ENCODE measurements around the gene SHISA8. TPM values are rescaled to one million over a fixed set of nuclear protein-coding genes. Genes with fewer than 3 reads are reported as not detected.

SHISA8 gene
- total and polyA plus RNA-seq, 2 donors = 0.19 to 2.9 TPM

DNA sequence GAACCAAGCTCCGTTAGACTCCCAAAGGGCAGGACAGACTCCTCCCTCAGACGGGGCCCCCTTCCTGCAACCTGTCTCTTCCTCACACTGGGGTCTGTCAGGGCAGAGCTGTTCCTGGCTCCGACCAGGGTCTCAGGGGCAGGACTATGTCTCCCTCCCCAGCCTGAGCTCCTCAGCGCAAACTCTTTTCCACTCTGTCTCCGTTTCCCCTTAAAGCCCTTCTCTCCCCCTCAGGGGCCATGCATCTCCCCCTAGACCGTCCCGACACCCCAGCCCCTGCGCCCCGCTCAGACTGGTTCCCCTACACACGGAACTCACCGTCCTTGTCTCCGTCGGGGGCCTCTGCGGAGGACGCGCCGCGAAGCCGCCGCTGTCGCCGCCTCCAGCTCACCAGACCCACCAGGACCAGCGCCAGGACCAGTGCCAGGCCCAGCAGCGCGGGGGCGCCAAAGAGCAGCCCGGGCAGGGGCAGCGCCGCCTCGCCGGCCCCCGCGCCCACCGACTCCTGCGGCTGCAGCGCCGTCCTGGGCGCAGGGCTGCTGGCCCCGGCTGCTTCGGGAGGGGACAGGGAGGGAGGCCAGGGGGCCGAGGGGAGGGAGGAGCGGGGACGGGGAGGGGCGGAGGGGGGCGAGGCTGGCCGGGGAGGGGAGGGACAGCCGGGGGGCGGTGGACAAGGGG is 11.0 kb upstream of the SHISA8 start:
- 5% methylated on average over 45 of the region's 48 CpGs for WGBS
- DNase-seq (ENCODE audit: low read depth in 6 of 9, low spot score in 9 of 9) = peak in 4 of 9 donors; percentile 53 to 74 (median 62)
- H3K27me3 ChIP-seq (ENCODE audit: control insufficient read depth in 2 of 2, insufficient read depth in 1 of 2, low read length in 1 of 2) = peaks cover 21 to 60% of the 10 kb centered on the region in 2 donors
- peak overlapping the region; percentile 13 to 53 for H3K4me3 ChIP-seq (ENCODE audit: low read length in 2 of 2)
- peaks cover 0 to 5% of the 10 kb centered on the region in 2 donors for H3K9me3 ChIP-seq (ENCODE audit: control insufficient read depth in 2 of 2, insufficient read depth in 1 of 2, low read length in 1 of 2)
- H3K36me3 ChIP-seq (ENCODE audit: control insufficient read depth in 2 of 2, insufficient read depth in 2 of 2, low read length in 1 of 2) = no peaks in the 10 kb centered on the region
- peaks cover 2 to 30% of the 10 kb centered on the region in 2 donors for H3K4me1 ChIP-seq (ENCODE audit: control insufficient read depth in 2 of 2, insufficient read depth in 2 of 2, low read length in 2 of 2)
- H3K27ac ChIP-seq (ENCODE audit: low read depth in 1 of 2, low read length in 1 of 2) = no peak overlapping the region

DNA sequence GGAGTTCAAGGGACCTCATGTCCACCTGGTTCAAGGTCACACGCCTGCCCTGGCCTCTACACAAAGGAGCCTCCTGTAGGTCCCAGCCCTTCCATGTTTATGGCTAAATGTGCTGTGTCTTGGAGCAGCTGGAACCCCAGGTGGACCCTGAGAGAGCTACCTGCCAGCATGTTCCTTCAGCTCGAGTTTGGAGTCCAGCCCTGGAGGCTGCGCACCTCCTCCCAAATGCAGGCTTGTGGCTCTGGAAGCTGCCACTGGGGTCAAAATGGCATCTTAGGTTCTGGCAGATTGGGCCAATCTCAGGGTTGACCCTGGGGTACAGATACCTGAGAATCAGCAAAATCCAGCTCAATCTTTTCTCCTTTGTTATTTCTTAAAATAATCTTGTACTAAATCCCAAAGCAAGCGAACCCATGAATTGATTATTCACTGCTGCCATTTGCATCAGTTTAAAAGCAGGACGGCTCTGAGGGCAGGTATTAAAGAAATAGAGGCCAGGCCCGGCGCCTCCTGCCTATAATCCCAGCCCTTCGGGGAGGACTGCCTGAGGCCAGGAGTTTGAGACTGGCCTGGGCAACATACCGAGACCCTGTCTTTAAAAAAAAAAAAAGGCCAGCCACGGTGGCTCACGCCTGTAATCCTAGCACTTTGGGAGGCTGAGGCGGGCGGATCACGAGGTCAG is 8.9 kb upstream of the SHISA8 start:
- DNase-seq (ENCODE audit: low read depth in 6 of 9, low spot score in 9 of 9) = no peak
- H3K9me3 ChIP-seq (ENCODE audit: control insufficient read depth in 2 of 2, insufficient read depth in 1 of 2, low read length in 1 of 2) = peaks cover 0 to 4% of the 10 kb centered on the region in 2 donors
- H3K4me1 ChIP-seq (ENCODE audit: control insufficient read depth in 2 of 2, insufficient read depth in 2 of 2, low read length in 2 of 2) = peaks cover 9 to 42% of the 10 kb centered on the region in 2 donors
- no peak overlapping the region for H3K27ac ChIP-seq (ENCODE audit: low read depth in 1 of 2, low read length in 1 of 2)
- H3K4me3 ChIP-seq (ENCODE audit: low read length in 2 of 2) = no peak overlapping the region
- H3K36me3 ChIP-seq (ENCODE audit: control insufficient read depth in 2 of 2, insufficient read depth in 2 of 2, low read length in 1 of 2) = no peaks in the 10 kb centered on the region
- H3K27me3 ChIP-seq (ENCODE audit: control insufficient read depth in 2 of 2, insufficient read depth in 1 of 2, low read length in 1 of 2) = peaks cover 35 to 79% of the 10 kb centered on the region in 2 donors
- 96% methylated on average over 14 of the region's 14 CpGs for WGBS

DNA sequence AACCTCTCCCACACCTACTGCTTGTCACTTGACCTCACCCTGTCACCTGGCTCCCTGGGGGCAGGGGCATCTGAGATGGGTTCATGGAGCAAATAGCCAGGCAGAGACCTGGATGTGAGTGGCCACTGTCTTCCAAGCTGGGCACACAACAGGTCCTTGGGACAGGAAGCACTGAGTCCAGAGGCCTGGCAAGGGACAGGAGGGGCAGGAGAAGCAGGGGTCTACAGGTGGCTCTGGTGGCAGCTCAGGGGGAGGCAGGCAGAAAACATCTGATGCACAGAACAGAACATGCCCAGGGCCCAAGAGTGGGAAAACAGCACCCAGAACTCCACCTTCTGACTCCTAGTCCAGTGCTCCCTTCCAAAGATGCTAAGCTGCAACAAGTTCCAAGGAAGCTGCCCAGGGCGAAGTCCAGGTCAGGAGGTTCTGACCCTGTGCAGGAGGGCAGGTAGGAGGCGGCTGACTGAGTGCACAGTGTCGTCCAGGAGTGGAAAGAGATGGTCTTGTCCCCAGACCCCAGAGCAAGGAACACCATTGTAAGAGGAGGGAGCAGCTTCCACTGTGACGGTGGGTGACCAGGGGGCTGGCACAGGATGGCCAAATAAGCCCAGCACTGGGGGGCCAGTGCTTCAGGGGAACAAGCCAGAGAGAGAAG is 8.2 kb upstream of the SHISA8 start:
- peaks cover 8 to 42% of the 10 kb centered on the region in 2 donors for H3K4me1 ChIP-seq (ENCODE audit: control insufficient read depth in 2 of 2, insufficient read depth in 2 of 2, low read length in 2 of 2)
- no peaks in the 10 kb centered on the region for H3K36me3 ChIP-seq (ENCODE audit: control insufficient read depth in 2 of 2, insufficient read depth in 2 of 2, low read length in 1 of 2)
- no peak overlapping the region for H3K4me3 ChIP-seq (ENCODE audit: low read length in 2 of 2)
- no peak for DNase-seq (ENCODE audit: low read depth in 6 of 9, low spot score in 9 of 9)
- H3K27me3 ChIP-seq (ENCODE audit: control insufficient read depth in 2 of 2, insufficient read depth in 1 of 2, low read length in 1 of 2) = peaks cover 41 to 79% of the 10 kb centered on the region in 2 donors
- WGBS = 96% methylated on average over 4 of the region's 4 CpGs
- no peak overlapping the region for H3K27ac ChIP-seq (ENCODE audit: low read depth in 1 of 2, low read length in 1 of 2)
- peaks cover 0 to 7% of the 10 kb centered on the region in 2 donors for H3K9me3 ChIP-seq (ENCODE audit: control insufficient read depth in 2 of 2, insufficient read depth in 1 of 2, low read length in 1 of 2)

DNA sequence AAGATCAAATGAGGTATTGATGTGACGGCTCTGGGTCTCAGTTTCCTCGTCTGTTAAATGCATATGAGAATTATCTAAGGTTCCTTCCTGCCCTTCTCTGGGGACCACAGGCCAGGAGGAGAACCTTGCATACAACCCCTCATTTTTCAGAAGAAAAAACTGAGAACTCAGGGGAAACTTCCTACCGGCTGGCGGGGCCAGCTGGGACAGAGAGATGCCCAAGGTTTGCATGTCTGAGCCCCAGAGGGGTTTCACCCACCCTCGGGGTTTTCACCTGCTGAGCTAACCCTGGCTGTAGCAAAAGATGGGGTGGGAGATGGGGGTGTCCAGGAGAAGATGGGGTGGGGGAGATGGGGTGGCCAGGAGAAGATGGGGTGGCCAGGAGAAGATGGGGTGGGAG is 7.5 kb upstream of the SHISA8 start:
- H3K27me3 ChIP-seq (ENCODE audit: control insufficient read depth in 2 of 2, insufficient read depth in 1 of 2, low read length in 1 of 2) = peaks cover 46 to 79% of the 10 kb centered on the region in 2 donors

DNA sequence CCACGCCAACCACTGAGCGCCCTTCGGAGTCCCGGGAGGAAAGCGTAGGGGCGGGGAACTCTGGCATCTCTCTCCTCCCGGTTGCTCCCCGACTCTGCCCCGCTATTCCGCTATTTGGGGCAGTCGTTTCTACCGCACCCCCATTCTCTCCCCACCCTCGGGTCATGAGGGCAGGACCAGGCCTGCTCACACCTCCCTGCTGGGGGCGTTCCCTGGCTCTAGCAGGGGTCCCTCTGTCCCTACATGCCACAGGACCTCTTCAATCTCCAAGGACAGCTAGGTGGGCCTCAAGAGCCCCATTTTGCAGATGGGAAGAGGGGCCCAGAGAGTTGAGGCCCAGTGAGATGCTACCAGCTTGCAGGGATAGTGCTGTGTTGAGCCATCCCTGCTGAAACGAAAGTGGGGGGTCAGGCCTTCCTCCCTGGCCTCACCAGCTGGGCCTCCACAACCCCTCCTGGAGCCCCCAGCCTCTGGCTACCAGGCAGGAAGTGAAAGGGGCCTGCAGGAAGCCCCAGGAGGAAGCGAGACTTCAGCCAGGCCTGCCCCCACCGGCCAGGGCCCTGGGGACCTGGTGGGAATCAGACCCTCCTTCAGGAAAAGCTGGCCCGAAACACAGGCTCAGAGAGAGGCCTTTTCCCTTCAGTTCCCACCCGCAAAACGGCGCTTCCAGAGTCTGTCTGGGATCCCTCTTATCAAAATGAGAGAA is 5.5 kb upstream of the SHISA8 start:
- Histone ChIP-seq H3K36me3 (ENCODE audit: control insufficient read depth in 2 of 2, insufficient read depth in 2 of 2, low read length in 1 of 2) (no peaks in the 10 kb centered on the region), H3K27ac (ENCODE audit: low read depth in 1 of 2, low read length in 1 of 2) (no peak overlapping the region), H3K27me3 (ENCODE audit: control insufficient read depth in 2 of 2, insufficient read depth in 1 of 2, low read length in 1 of 2) (peaks cover 46 to 80% of the 10 kb centered on the region in 2 donors), H3K9me3 (ENCODE audit: control insufficient read depth in 2 of 2, insufficient read depth in 1 of 2, low read length in 1 of 2) (peaks cover 0 to 9% of the 10 kb centered on the region in 2 donors), H3K4me3 (ENCODE audit: low read length in 2 of 2) (peak overlapping the region in 1 of 2 donors; percentile 51), H3K4me1 (ENCODE audit: control insufficient read depth in 2 of 2, insufficient read depth in 2 of 2, low read length in 2 of 2) (peaks cover 8 to 32% of the 10 kb centered on the region in 2 donors)
- DNase-seq (ENCODE audit: low read depth in 6 of 9, low spot score in 9 of 9) = no peak
- WGBS = 53% methylated on average over 21 of the region's 21 CpGs

More for the DNA sequence above, 7.5 kb upstream of the SHISA8 start:
- peaks cover 0 to 9% of the 10 kb centered on the region in 2 donors for H3K9me3 ChIP-seq (ENCODE audit: control insufficient read depth in 2 of 2, insufficient read depth in 1 of 2, low read length in 1 of 2)
- WGBS = 62% methylated on average over 5 of the region's 5 CpGs
- DNase-seq (ENCODE audit: low read depth in 6 of 9, low spot score in 9 of 9) = no peak
- no peak overlapping the region for H3K27ac ChIP-seq (ENCODE audit: low read depth in 1 of 2, low read length in 1 of 2)
- H3K36me3 ChIP-seq (ENCODE audit: control insufficient read depth in 2 of 2, insufficient read depth in 2 of 2, low read length in 1 of 2) = no peaks in the 10 kb centered on the region
- peaks cover 8 to 43% of the 10 kb centered on the region in 2 donors for H3K4me1 ChIP-seq (ENCODE audit: control insufficient read depth in 2 of 2, insufficient read depth in 2 of 2, low read length in 2 of 2)
- no peak overlapping the region for H3K4me3 ChIP-seq (ENCODE audit: low read length in 2 of 2)

DNA sequence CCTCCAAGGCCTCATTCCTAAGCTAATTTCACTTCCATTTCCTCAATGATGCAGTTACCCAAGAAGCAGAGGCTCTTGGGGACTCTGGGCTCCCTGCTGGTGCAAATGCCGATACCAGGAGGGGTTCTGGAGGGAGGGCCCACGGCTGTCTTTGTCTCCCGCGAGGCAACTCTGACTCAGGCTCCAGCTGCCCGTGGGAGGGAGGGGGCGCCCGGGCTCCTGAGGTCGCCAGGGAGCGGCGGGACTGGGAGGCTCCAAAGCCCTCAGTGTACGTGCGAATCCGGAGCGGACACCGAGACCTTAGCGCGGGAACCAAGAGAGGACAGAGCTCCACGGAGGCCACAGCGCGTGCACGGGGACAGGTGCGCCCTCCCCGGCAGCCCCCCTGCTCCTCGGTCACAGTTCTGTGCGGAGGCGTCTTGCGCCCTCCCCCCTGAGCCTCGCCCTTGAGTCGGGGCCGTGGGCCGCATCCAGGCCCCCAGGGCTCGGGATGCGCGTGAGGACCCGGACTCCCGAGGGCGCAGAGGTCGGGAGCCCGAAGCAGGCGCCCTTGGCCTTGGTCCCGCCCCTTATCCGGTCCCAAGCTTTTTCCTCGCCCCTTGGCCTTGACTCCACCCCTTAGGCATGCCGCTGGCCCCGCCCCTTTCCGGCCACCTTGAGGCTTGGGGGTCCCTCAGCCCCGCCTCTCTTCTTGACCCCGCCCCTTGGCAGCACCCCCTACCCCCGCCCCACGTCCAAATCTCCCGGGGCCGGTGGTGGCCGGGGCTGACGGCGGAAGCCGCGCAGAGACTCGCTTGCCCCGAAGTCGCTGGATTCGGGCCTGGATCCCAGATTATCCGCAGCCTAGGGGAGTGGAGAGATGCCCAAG is 4.7 kb upstream of the SHISA8 start:
- H3K36me3 ChIP-seq (ENCODE audit: control insufficient read depth in 2 of 2, insufficient read depth in 2 of 2, low read length in 1 of 2) = no peaks in the 10 kb centered on the region
- DNase-seq (ENCODE audit: low read depth in 6 of 9, low spot score in 9 of 9) = peak in 5 of 9 donors; percentile 41 to 73 (median 53)
- H3K9me3 ChIP-seq (ENCODE audit: control insufficient read depth in 2 of 2, insufficient read depth in 1 of 2, low read length in 1 of 2) = peaks cover 0 to 9% of the 10 kb centered on the region in 2 donors
- H3K27me3 ChIP-seq (ENCODE audit: control insufficient read depth in 2 of 2, insufficient read depth in 1 of 2, low read length in 1 of 2) = peaks cover 50 to 81% of the 10 kb centered on the region in 2 donors
- H3K4me1 ChIP-seq (ENCODE audit: control insufficient read depth in 2 of 2, insufficient read depth in 2 of 2, low read length in 2 of 2) = peaks cover 8 to 36% of the 10 kb centered on the region in 2 donors
- peak overlapping the region; percentile 42 to 51 for H3K4me3 ChIP-seq (ENCODE audit: low read length in 2 of 2)
- peak overlapping the region in 1 of 2 donors; percentile 43 for H3K27ac ChIP-seq (ENCODE audit: low read depth in 1 of 2, low read length in 1 of 2)
- WGBS = 4% methylated on average over 62 of the region's 62 CpGs

DNA sequence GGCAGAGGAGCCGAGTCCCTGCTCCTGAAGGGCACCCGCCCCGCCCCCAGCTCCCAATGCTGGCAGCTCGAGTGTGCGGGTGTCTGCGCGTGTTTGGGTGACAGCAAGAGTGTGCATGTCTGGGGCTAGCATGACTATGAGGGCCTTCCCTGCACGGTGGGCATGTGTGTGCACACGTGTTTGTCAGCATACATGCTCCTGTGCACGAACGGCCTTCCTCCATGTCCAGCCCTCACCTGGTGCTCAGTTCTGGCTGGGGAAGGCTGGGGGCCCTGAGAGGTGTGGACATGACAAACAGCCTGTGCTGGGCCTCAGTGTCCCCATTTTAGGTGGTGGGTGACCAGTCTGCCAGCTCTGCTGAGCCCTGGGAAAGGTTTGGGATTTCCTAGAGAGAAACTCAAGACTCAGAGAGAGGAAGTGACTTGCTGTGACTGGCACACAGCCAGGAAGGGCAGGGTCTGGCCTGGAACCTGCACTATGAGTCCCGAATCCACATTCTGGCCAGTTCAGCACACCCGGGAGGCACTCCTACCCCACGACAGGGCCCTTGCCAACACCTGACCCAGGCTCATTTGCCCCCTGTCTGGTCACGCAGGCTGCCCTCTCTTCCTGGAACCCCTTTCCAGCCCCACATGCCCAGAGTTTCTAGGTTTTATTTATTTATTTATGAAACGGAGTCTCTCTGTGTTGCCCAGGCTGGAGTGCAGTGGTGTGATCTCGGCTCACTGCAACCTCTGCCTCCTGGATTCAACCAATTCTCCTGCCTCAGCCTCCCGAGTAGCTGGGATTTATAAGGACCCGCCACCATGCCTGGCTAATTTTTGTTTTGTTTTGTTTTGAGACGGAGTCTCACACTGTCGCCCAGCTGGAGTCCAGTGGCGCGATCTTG is 3.3 kb upstream of the SHISA8 start:
- WGBS = 64% methylated on average over 23 of the region's 23 CpGs
- no peaks in the 10 kb centered on the region for H3K36me3 ChIP-seq (ENCODE audit: control insufficient read depth in 2 of 2, insufficient read depth in 2 of 2, low read length in 1 of 2)
- H3K9me3 ChIP-seq (ENCODE audit: control insufficient read depth in 2 of 2, insufficient read depth in 1 of 2, low read length in 1 of 2) = peaks cover 0 to 9% of the 10 kb centered on the region in 2 donors
- peaks cover 8 to 36% of the 10 kb centered on the region in 2 donors for H3K4me1 ChIP-seq (ENCODE audit: control insufficient read depth in 2 of 2, insufficient read depth in 2 of 2, low read length in 2 of 2)
- peaks cover 63 to 82% of the 10 kb centered on the region in 2 donors for H3K27me3 ChIP-seq (ENCODE audit: control insufficient read depth in 2 of 2, insufficient read depth in 1 of 2, low read length in 1 of 2)
- no peak for DNase-seq (ENCODE audit: low read depth in 6 of 9, low spot score in 9 of 9)
- no peak overlapping the region for H3K4me3 ChIP-seq (ENCODE audit: low read length in 2 of 2)
- no peak overlapping the region for H3K27ac ChIP-seq (ENCODE audit: low read depth in 1 of 2, low read length in 1 of 2)
